ENCODE measurements around the gene C11orf71. TPM values are rescaled to one million over a fixed set of nuclear protein-coding genes. Genes with fewer than 3 reads are reported as not detected.

Gene C11orf71
- total RNA-seq, 4 donors from 2014 or later: 4.8 to 9.8 (median 6.0) TPM

GRCh38 chr11:114432893-114433292 lies 32.6 kb upstream of the C11orf71 start:
- DNase-seq (ENCODE audit: low spot score) (no peak), ATAC-seq (ENCODE audit: low FRiP score) (no peak)
- TF ChIP-seq, protein P1, sequence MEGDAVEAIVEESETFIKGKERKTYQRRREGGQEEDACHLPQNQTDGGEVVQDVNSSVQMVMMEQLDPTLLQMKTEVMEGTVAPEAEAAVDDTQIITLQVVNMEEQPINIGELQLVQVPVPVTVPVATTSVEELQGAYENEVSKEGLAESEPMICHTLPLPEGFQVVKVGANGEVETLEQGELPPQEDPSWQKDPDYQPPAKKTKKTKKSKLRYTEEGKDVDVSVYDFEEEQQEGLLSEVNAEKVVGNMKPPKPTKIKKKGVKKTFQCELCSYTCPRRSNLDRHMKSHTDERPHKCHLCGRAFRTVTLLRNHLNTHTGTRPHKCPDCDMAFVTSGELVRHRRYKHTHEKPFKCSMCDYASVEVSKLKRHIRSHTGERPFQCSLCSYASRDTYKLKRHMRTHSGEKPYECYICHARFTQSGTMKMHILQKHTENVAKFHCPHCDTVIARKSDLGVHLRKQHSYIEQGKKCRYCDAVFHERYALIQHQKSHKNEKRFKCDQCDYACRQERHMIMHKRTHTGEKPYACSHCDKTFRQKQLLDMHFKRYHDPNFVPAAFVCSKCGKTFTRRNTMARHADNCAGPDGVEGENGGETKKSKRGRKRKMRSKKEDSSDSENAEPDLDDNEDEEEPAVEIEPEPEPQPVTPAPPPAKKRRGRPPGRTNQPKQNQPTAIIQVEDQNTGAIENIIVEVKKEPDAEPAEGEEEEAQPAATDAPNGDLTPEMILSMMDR (IDR thresholded peaks at IDR 0.05): no peak

- DNase-seq (ENCODE audit: low spot score) (no peak), ATAC-seq (ENCODE audit: low FRiP score) (no peak)
- TF ChIP-seq, protein P1 (IDR thresholded peaks at IDR 0.05): no peak
Observed at GRCh38 chr11:114430290-114430689, 30.0 kb upstream of the C11orf71 start.

DNA sequence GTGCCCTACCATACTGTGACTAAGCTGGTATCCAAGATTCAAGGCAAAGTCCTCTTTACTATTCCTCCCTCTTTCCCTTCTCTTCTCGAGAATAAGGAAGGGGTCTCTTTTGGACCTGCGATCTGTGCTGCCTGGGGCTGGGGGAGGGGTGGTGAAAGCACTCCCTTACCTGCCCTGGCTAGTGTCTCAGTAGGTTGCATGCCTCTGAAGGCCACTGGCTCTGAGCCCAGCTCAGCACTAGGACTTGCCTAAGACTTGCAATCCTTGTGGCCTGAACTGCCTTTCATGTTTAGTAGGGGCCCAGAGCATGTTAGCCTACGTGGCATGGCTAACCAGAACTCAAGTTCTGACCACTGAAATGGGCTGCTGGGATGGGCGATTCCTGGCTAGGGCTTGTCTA lies 26.0 kb upstream of the C11orf71 start:
- DNase-seq (ENCODE audit: low spot score) (no peak), ATAC-seq (ENCODE audit: low FRiP score) (no peak)
- TF ChIP-seq, protein P1 (IDR thresholded peaks at IDR 0.05): no peak

DNA sequence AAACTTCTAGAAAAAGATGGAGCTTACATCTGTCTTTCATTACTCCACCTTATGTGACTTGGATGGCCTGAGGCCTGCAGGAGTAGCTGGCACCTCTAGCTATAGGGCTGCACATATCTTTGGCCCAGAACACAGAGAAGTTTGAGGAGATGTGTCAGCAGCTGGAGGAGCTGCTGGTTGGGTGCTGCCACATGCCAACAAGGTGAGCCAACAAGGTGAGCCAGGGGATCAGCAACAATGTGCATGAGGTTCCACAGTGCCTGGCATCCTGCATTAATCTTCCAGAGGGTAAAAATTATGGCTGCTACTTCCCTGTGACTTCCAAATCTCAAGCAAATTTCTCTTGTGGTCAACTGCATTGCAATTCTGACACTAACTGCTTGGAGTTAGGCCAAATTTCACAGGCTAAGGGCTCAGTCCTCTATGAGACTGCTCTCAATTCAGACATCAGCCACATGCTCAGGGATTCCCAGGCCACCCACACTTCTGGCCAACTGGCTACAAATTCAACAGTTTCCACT lies 16.2 kb upstream of the C11orf71 start:
- TF ChIP-seq, protein P1 (IDR thresholded peaks at IDR 0.05): no peak
- ATAC-seq (ENCODE audit: low FRiP score): no peak

DNA sequence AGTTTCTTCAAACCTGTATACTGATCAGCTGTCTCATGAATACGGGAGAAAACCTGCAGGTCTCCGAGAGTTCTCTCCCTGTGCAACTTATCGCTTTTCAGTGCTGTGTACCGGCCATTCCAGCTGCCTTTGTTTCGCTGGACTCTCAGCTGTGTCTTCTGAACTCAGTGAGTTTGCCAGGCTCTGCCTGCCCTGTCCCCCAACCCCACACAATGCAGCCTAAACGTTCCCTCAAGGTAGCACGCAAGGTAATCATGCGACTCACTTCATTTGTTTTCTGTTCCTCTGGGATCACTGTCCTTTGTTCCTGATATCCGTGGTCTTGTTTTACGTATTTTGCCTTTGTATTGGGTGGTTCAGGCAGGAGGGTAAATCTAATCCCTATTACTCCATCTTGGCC lies 13.6 kb upstream of the C11orf71 start:
- DNase-seq (ENCODE audit: low spot score) (no peak), ATAC-seq (ENCODE audit: low FRiP score) (no peak)
- TF ChIP-seq, protein P1 (IDR thresholded peaks at IDR 0.05): no peak

More for the DNA sequence above, 16.2 kb upstream of the C11orf71 start:
- no peak for DNase-seq (ENCODE audit: low spot score)

DNA sequence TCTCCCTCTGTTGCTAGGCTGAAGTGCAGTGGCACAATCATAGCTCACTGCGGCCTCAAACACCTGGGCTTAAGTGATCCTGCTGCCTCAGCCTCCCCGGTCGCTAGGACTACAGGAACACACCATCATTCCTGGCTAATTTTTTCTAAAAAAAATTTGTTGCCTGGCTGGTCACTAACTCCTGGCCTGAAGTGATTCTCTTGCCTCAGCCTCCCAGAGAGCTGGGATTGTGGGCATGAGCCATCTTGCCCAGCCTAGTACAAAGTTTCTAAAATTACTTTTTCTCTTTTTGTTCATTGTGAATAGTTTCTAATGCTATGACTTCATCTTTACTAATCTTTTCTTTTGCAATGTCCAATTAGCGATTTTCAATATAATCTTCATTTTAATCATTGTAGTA lies 12.6 kb upstream of the C11orf71 start:
- DNase-seq (ENCODE audit: low spot score) (no peak), ATAC-seq (ENCODE audit: low FRiP score) (no peak)
- TF ChIP-seq, protein P1 (IDR thresholded peaks at IDR 0.05): no peak

- TF ChIP-seq, protein P1 (IDR thresholded peaks at IDR 0.05): no peak
- DNase-seq (ENCODE audit: low spot score) (no peak), ATAC-seq (ENCODE audit: low FRiP score) (no peak)
Observed at GRCh38 chr11:114401311-114401710, 1.0 kb upstream of the C11orf71 start.
